ES-I3 (cell line): ENCODE data around the gene PRXL2C.
"Not testable (repeated sequence)": the region's sequence is repeated elsewhere in the genome, so short reads cannot be mapped to it uniquely, and the experiment has no call there.

Experiments used
- H3K36me3 ChIP-seq: 2 replicates; pipeline ENCODE4 v1.6.1; 2013; ENCODE audit warnings: mild to moderate bottlenecking, low read length, control low read depth, moderate library complexity; ENCODE audit not compliant: insufficient read depth
- H3K4me1 ChIP-seq: 2 replicates; pipeline ENCODE4 v1.6.1; 2013; ENCODE audit warnings: mild to moderate bottlenecking, control low read depth, low read length; ENCODE audit not compliant: insufficient read depth
- H3K9ac ChIP-seq: 2 replicates; pipeline ENCODE4 v1.6.1; 2013; ENCODE audit warnings: low read depth, mild to moderate bottlenecking, low read length, moderate library complexity
- H3K9me3 ChIP-seq: 2 replicates; pipeline ENCODE4 v1.6.1; 2013; ENCODE audit warnings: mild to moderate bottlenecking, low read length, moderate library complexity; ENCODE audit not compliant: control insufficient read depth, insufficient read depth

Gene PRXL2C

GRCh38 chr9:96626912-96627311 is 28.2 kb downstream of the PRXL2C start:
- Histone ChIP-seq H3K9ac (no peak overlapping the region), H3K9me3 (no peaks in the 10 kb centered on the region), H3K4me1 (no peaks in the 10 kb centered on the region), H3K36me3 (no peaks in the 10 kb centered on the region)

DNA sequence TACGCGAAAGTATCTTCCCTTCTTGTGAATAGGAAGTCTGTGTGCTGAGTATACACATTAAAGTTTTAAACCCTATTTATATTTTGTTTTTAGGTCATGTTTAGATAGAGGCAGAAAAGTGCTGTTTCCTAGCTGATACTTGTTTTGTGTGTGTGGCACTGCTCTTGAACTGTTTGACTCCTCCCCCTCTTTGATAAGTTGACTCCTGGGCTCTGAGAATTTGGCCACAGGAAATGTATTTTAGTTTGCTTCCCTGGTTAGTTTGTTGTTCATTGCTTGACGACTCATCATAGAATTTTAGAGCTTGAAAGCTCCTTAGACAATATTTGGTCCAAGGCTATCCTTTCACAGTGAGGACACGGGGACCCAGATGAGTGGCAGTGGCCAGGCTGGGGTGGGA is 33.5 kb downstream of the PRXL2C start:
- no peaks in the 10 kb centered on the region for H3K36me3 ChIP-seq
- no peaks in the 10 kb centered on the region for H3K9me3 ChIP-seq
- H3K9ac ChIP-seq: peak overlapping the region; percentile 76; the same call in 1 of the 2 replicates
- H3K4me1 ChIP-seq: peaks cover 4% of the 10 kb centered on the region; the same call in 1 of the 2 replicates

- Histone ChIP-seq H3K4me1 (peaks cover 4% of the 10 kb centered on the region; the same call in 1 of the 2 replicates), H3K9me3 (no peaks in the 10 kb centered on the region), H3K36me3 (no peaks in the 10 kb centered on the region), H3K9ac (peak overlapping the region; percentile 76; the same call in 1 of the 2 replicates)
Measured at GRCh38 chr9:96620832-96621269, 34.3 kb downstream of the PRXL2C start.

DNA sequence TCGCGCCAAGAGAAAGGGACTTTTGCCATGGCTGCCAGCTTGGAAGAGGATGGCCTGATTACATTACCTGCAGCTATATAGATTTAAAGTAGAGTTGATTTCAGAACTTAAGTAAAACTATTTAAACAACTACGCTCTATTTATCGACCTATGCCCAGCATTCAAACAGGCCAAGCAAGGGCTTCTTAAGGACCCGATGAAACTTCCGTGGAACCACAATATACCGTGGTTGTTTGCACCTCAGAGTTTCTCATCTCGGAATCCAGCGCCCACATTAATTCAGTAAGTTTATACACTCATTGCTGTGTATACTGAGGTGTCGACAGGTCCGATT is 35.0 kb downstream of the PRXL2C start:
- H3K9me3 ChIP-seq: no peaks in the 10 kb centered on the region
- no peaks in the 10 kb centered on the region for H3K36me3 ChIP-seq
- H3K9ac ChIP-seq: peak overlapping the region; percentile 76; the same call in 1 of the 2 replicates
- peaks cover 4% of the 10 kb centered on the region; the same call in 1 of the 2 replicates for H3K4me1 ChIP-seq

DNA sequence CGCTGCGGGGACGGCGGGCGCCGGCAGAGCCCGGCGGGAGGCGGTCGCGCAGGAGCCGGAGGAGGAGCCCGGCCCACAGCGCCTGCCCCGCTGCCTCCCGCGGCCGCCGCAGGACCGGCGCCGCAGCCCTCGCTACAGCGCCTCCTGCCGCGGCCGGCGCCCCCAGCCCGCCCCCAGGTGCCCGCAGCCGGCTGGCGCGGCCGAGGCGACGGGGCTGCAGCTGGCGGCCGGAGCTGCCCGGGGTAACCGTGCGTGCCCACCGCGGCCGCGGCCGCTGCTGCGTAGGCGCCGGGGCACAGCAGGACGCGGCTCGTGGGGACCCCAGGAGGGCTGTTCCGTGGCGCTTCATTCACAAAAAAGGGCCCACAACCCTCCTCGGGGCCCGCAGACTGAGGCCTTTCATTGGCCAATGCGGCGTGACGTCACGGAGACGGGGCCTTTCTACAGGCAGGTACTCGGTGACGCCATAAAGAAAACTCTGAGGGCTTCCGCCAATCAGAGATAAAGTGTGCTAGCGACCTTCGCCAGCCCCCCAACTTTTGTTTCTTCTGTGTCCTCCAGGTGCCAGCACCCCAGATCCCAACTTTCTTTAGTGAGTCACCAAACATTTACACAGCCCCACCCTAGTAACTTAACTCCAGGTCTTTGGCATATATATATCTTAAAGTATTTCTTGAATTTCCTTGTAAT is 35.5 kb downstream of the PRXL2C start, which contains the start of gene CDC14B:
CDC14B (minus strand) TSS at position 353 of the 690 bp plus-strand sequence. CDS start 465 bp downstream, outside the sequence.
- no peaks in the 10 kb centered on the region for H3K9me3 ChIP-seq
- H3K36me3 ChIP-seq: no peaks in the 10 kb centered on the region
- peak within 1 kb of the TSS; percentile 84 for H3K9ac ChIP-seq
- peaks cover 4% of the 10 kb centered on the region; the same call in 1 of the 2 replicates for H3K4me1 ChIP-seq

- Histone ChIP-seq H3K36me3 (no peaks in the 10 kb centered on the region), H3K9ac (peak overlapping the region; percentile 84; the same call in 1 of the 2 replicates), H3K4me1 (peaks cover 4% of the 10 kb centered on the region; the same call in 1 of the 2 replicates), H3K9me3 (no peaks in the 10 kb centered on the region)
Measured at GRCh38 chr9:96619124-96619465, 36.0 kb downstream of the PRXL2C start.

- H3K9ac ChIP-seq: peak overlapping the region; percentile 84
Measured at GRCh38 chr9:96618209-96619123, 36.7 kb downstream of the PRXL2C start.

DNA sequence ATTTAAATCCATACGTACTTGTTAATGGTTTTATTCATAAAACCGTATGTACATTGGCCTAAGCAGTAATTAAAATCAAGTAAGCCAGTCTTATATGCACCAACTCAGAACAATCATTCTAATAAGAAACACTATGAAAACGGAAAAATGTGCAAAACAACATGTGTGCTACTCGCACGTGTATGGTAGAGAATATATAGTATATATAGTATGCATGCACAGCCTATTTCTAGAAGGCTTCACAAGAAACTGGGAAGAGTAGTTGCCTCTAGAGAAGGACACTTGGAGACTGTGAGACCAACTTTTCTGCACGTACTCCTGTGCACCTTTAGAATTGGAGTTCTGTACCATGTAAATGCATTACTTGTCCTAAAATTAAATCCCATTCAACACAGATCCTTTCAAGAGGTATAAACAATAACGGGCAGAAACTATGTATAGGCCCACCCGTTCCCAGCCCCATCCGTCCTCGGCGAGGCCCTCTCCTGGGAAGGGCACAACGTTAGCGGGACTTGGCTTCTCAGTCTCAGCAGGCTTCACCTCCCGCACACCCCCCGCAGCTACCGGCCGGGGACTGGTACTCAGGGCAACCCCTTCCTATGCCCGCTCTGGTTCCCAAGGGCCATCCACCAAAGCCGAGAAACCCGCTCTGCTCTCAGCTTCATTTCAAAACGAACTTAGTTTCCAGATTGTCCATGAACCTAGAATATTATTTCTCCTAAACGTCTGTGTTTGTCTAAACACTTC is 37.5 kb downstream of the PRXL2C start:
- H3K9ac ChIP-seq: peak overlapping the region; percentile 84
- H3K36me3 ChIP-seq: no peaks in the 10 kb centered on the region
- H3K4me1 ChIP-seq: peaks cover 14% of the 10 kb centered on the region
- H3K9me3 ChIP-seq: no peaks in the 10 kb centered on the region

More at GRCh38 chr9:96618209-96619123, 36.7 kb downstream of the PRXL2C start:
- peaks cover 5% of the 10 kb centered on the region; the same call in 1 of the 2 replicates for H3K4me1 ChIP-seq
- no peaks in the 10 kb centered on the region for H3K36me3 ChIP-seq
- no peaks in the 10 kb centered on the region for H3K9me3 ChIP-seq

GRCh38 chr9:96616817-96617438 is 38.2 kb downstream of the PRXL2C start:
- Histone ChIP-seq H3K4me1 (peaks cover 21% of the 10 kb centered on the region), H3K36me3 (no peaks in the 10 kb centered on the region), H3K9ac (no peak overlapping the region), H3K9me3 (no peaks in the 10 kb centered on the region)

GRCh38 chr9:96615411-96615810 is 39.7 kb downstream of the PRXL2C start:
- no peaks in the 10 kb centered on the region for H3K36me3 ChIP-seq
- H3K9ac ChIP-seq: no peak overlapping the region
- peaks cover 23% of the 10 kb centered on the region for H3K4me1 ChIP-seq
- H3K9me3 ChIP-seq: no peaks in the 10 kb centered on the region

GRCh38 chr9:96614664-96615063 is 40.5 kb downstream of the PRXL2C start:
- H3K36me3 ChIP-seq, H3K9ac ChIP-seq, H3K9me3 ChIP-seq: not testable (repeated sequence)
- peaks cover 23% of the 10 kb centered on the region for H3K4me1 ChIP-seq

DNA sequence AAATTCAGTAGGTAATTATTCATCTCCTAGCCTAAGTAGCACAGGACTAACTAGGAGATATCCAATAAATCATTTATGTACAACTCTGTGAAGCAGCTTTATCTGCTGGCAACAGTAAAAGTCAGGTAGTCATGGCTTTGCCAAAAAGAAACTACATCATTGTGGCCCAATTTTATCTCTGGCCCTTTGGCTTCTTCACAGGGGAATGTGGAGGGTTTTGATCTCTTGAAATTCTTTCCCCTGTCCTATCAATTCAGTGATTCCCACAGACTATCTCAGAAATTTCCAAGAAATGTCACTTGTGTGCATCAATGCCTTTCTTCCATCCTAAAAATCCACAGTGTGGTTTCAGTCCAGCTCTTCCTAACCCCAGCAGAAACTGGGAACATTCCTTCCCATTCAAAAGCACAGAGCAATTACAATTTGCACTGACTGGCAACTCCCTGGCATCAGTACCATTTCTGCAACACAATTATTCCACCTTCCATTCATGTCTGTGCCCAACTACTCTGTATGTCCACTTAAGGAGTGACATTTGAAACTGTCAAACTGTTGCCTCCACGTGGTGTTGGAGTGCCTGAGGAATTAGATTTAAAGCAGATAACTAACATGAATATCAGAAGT is 42.0 kb downstream of the PRXL2C start:
- Histone ChIP-seq H3K9ac (no peak overlapping the region), H3K4me1 (peaks cover 20% of the 10 kb centered on the region), H3K36me3 (no peaks in the 10 kb centered on the region), H3K9me3 (no peaks in the 10 kb centered on the region)

GRCh38 chr9:96612105-96612965 is 42.8 kb downstream of the PRXL2C start:
- H3K4me1 ChIP-seq: peaks cover 19% of the 10 kb centered on the region
- no peak overlapping the region for H3K9ac ChIP-seq
- no peaks in the 10 kb centered on the region for H3K9me3 ChIP-seq
- no peaks in the 10 kb centered on the region for H3K36me3 ChIP-seq
